ENCODE data around the gene EFCC1.

The EFCC1 gene

DNA sequence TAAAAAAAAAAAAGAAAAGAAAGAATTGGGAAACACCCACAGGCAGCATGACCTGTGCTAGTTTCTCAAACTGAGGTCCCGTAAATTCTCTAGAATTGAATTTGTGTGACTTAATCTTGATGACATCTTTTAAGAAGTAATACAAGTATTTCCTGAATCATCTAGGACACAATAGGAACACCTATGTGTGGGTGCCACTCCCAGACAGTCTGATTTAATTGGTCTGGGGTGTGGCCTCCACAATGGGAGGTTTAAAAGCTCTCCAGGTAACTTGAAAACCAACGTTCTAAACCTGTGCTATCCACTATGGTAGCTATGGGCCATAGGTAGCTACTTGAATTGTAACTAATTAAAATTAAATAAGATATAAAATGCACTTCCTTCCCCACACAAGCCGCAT, 35.3 kb upstream of the EFCC1 start:
- Histone ChIP-seq H4K20me1 (ENCODE audit: insufficient read depth, low read length) (no peaks in the 10 kb centered on the region), H3K4me1 (ENCODE audit: low read length) (no peaks in the 10 kb centered on the region), H3K4me2 (ENCODE audit: low read depth, low read length) (no peak overlapping the region), H3K9ac (ENCODE audit: low read length) (no peak overlapping the region), H3K27me3 (replicated peaks; ENCODE audit: insufficient read depth, low read length) (no peaks in the 10 kb centered on the region), H2AFZ (ENCODE audit: low read length) (no peak overlapping the region), H3K36me3 (replicated peaks; ENCODE audit: insufficient read depth, low read length) (no peaks in the 10 kb centered on the region), H3F3A (ENCODE audit: insufficient read depth, low read length) (no peaks in the 10 kb centered on the region), H3K9me2 (replicated peaks; ENCODE audit: insufficient read depth, low read length) (no peaks in the 10 kb centered on the region), H3K79me2 (ENCODE audit: low read length) (no peaks in the 10 kb centered on the region), H3K9me3 (replicated peaks; ENCODE audit: insufficient read depth, low read length) (no peaks in the 10 kb centered on the region), H3K4me3 (ENCODE audit: low read length) (no peak overlapping the region), H3K27ac (ENCODE audit: low read length) (no peak overlapping the region)
- no peak for DNase-seq
- TF ChIP-seq EZH2 (optimal IDR thresholded peaks at IDR 0.05; ENCODE audit: low read depth, low read length) (no peak), EZH2phosphoT487 (IDR thresholded peaks at IDR 0.05; ENCODE audit: low read length) (no peak)
- TF ChIP-seq, protein P1, sequence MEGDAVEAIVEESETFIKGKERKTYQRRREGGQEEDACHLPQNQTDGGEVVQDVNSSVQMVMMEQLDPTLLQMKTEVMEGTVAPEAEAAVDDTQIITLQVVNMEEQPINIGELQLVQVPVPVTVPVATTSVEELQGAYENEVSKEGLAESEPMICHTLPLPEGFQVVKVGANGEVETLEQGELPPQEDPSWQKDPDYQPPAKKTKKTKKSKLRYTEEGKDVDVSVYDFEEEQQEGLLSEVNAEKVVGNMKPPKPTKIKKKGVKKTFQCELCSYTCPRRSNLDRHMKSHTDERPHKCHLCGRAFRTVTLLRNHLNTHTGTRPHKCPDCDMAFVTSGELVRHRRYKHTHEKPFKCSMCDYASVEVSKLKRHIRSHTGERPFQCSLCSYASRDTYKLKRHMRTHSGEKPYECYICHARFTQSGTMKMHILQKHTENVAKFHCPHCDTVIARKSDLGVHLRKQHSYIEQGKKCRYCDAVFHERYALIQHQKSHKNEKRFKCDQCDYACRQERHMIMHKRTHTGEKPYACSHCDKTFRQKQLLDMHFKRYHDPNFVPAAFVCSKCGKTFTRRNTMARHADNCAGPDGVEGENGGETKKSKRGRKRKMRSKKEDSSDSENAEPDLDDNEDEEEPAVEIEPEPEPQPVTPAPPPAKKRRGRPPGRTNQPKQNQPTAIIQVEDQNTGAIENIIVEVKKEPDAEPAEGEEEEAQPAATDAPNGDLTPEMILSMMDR (IDR thresholded peaks at IDR 0.05; ENCODE audit: low read length), result no peak

DNA sequence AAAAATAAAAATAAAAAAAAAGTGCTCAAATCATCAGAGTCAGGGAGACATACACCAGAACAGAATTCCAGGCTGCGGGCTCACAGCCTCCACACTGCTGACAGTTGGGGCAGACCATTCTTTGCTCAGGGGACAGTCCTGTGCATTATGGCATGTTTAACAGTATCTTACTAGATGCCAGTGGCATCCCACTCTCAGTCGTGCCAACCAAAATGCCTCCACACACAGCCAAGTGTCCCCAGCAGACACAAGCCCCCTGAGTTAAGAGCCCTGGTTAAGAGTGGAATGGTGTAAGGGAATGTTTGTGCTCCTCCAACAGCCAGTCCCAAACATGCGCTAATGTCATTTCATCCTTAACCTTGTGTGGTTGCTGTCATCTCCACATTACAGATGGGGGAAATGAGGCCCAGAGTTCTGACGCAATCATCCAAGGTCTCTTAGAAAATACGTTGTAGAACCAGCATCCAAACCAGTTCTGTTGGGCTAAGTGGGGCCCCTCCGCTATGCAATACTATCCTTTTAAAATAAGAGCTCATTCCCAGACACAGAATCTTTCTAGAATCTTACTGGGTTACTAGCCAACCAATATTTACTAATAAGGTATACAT, 33.3 kb upstream of the EFCC1 start:
- no peaks in the 10 kb centered on the region for H3F3A ChIP-seq (ENCODE audit: insufficient read depth, low read length)
- H3K27me3 ChIP-seq (replicated peaks; ENCODE audit: insufficient read depth, low read length), result no peaks in the 10 kb centered on the region
- TF ChIP-seq, protein P1 (IDR thresholded peaks at IDR 0.05; ENCODE audit: low read length), result no peak
- TF ChIP-seq EZH2 (optimal IDR thresholded peaks at IDR 0.05; ENCODE audit: low read depth, low read length) (no peak), EZH2phosphoT487 (IDR thresholded peaks at IDR 0.05; ENCODE audit: low read length) (no peak)
- no peak overlapping the region for H2AFZ ChIP-seq (ENCODE audit: low read length)
- no peak overlapping the region for H3K9ac ChIP-seq (ENCODE audit: low read length)
- no peaks in the 10 kb centered on the region for H3K79me2 ChIP-seq (ENCODE audit: low read length)
- no peak overlapping the region for H3K27ac ChIP-seq (ENCODE audit: low read length)
- no peaks in the 10 kb centered on the region for H3K4me1 ChIP-seq (ENCODE audit: low read length)
- no peak overlapping the region for H3K4me3 ChIP-seq (ENCODE audit: low read length)
- no peaks in the 10 kb centered on the region for H3K36me3 ChIP-seq (replicated peaks; ENCODE audit: insufficient read depth, low read length)
- H3K4me2 ChIP-seq (ENCODE audit: low read depth, low read length), result no peak overlapping the region
- no peaks in the 10 kb centered on the region for H4K20me1 ChIP-seq (ENCODE audit: insufficient read depth, low read length)
- no peaks in the 10 kb centered on the region for H3K9me3 ChIP-seq (replicated peaks; ENCODE audit: insufficient read depth, low read length)
- no peaks in the 10 kb centered on the region for H3K9me2 ChIP-seq (replicated peaks; ENCODE audit: insufficient read depth, low read length)
- DNase-seq, result no peak

DNA sequence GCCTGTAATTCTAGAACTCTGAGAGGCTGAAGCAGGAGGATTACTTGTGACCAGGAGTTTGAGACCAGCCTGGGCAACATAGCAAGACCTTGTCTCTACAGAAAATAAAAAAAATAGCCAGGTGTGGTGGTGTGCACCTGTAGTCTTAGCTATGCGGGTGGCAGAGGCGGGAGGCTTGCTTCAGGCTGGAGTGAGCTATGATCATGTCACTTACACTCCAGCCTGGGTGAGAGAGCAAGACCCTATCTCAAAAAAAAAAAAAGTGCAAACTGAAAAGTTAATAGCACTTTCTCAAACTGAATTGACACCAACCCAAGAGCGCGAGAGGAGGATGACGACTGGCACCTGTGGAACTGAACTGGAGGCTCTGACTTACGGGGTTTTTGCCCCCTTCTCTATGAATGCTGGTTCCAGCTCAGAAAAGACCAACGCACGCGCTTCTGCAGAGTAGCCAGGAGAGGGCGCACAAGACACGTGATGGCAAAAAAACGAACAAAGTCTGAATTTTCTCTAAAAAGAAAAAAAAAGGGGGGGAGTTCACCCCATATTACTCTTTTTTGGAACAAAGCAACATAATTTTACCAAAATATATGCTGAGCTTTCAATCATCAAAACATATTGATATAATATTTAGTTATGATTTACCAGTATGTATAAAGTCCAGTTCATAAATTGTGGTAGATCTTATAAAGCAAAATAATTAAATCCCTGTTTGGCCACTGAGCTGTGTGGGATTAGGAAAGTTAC, 30.9 kb upstream of the EFCC1 start:
- Histone ChIP-seq H3K9me3 (replicated peaks; ENCODE audit: insufficient read depth, low read length) (no peaks in the 10 kb centered on the region), H3K79me2 (ENCODE audit: low read length) (no peaks in the 10 kb centered on the region), H3K4me1 (ENCODE audit: low read length) (no peaks in the 10 kb centered on the region), H3K36me3 (replicated peaks; ENCODE audit: insufficient read depth, low read length) (no peaks in the 10 kb centered on the region), H2AFZ (ENCODE audit: low read length) (peak overlapping the region; percentile 10; the same call in 1 of the 2 replicates), H3K27me3 (replicated peaks; ENCODE audit: insufficient read depth, low read length) (no peaks in the 10 kb centered on the region), H3K4me2 (ENCODE audit: low read depth, low read length) (no peak overlapping the region), H3K9me2 (replicated peaks; ENCODE audit: insufficient read depth, low read length) (no peaks in the 10 kb centered on the region), H3F3A (ENCODE audit: insufficient read depth, low read length) (no peaks in the 10 kb centered on the region), H3K9ac (ENCODE audit: low read length) (no peak overlapping the region), H4K20me1 (ENCODE audit: insufficient read depth, low read length) (no peaks in the 10 kb centered on the region), H3K4me3 (ENCODE audit: low read length) (no peak overlapping the region), H3K27ac (ENCODE audit: low read length) (no peak overlapping the region)
- peak; percentile 61 for DNase-seq
- TF ChIP-seq EZH2 (optimal IDR thresholded peaks at IDR 0.05; ENCODE audit: low read depth, low read length), result no peak
- TF ChIP-seq, protein P1 (IDR thresholded peaks at IDR 0.05; ENCODE audit: low read length), result peak; percentile 94
- TF ChIP-seq EZH2phosphoT487 (IDR thresholded peaks at IDR 0.05; ENCODE audit: low read length), result no peak
